HepG2 (cell line): ENCODE measurements around the gene SPRYD3. TPM values are rescaled to one million over a fixed set of nuclear protein-coding genes. Genes with fewer than 3 reads are reported as not detected.

Experiments used
- ETS1 ChIP-seq: sonication (generic); formaldehyde crosslinking; IDR thresholded peaks from 2 replicates; pipeline ENCODE4 v1.4.0; 2020; ENCODE audit warnings: missing genetic modification reagents
- FOXP4 ChIP-seq: sonication (generic); formaldehyde crosslinking; IDR thresholded peaks from 2 replicates; pipeline ENCODE4 v1.4.0; 2020; ENCODE audit warnings: missing genetic modification reagents
- MBNL3 ChIP-seq: fragments of 250-450 bp; sonication (Bioruptor Pico); conservative IDR thresholded peaks from 2 replicates; pipeline ENCODE4 v1.8.0; 2022; ENCODE audit warnings: mild to moderate bottlenecking, inconsistent platforms
- MYPOP ChIP-seq: sonication (generic); formaldehyde crosslinking; IDR thresholded peaks from 2 replicates; pipeline ENCODE4 v1.8.1; 2023; ENCODE audit warnings: mild to moderate bottlenecking, moderate library complexity, missing genetic modification reagents
- NFIB ChIP-seq: sonication (generic); formaldehyde crosslinking; IDR thresholded peaks from 2 replicates; pipeline ENCODE4 v1.9.0; 2021; ENCODE audit warnings: missing genetic modification reagents, mild to moderate bottlenecking, borderline replicate concordance
- PAX8 ChIP-seq: sonication (generic); formaldehyde crosslinking; IDR thresholded peaks from 2 replicates; pipeline ENCODE4 v1.8.0; 2022; ENCODE audit warnings: mild to moderate bottlenecking, missing genetic modification reagents, borderline replicate concordance
- ZFP41 ChIP-seq: sonication (generic); formaldehyde crosslinking; IDR thresholded peaks from 2 replicates; pipeline ENCODE4 v1.4.0; 2020; ENCODE audit warnings: mild to moderate bottlenecking, missing genetic modification reagents, borderline replicate concordance
- polyA plus RNA-seq, 8 experiments: library from polyadenylated mRNA; depleted of rRNA in 3 of 8; stranded (reverse) in 7 of 8; unstranded in 1 of 8; fragments of >200 nt; fragmentation: Illumina TruSeq in 4 of 8; extraction: Trizol in 4 of 8; gene quantifications; 2 replicates each; pipeline versions ENCODE4 v1.2.1 to v1.2.3, GENCODE V29; 2011 to 2016; ENCODE audit warnings: low read depth in 4 of 8, missing spikeins in 1 of 8, mixed read lengths in 1 of 8; ENCODE audit not compliant: insufficient read depth in 1 of 8
- total RNA-seq, 5 experiments: library from RNA; depleted of rRNA; stranded (reverse); fragments of >200 nt; fragmentation: Illumina TruSeq; extraction: Trizol; gene quantifications; 2 replicates each; pipeline ENCODE4 v1.2.3, GENCODE V29; 2016; ENCODE audit warnings: low read depth in 1 of 5

The SPRYD3 gene
- total and polyA plus RNA-seq, 2 of the 13 experiments (the other 11 are each of a cell fraction or from before 2014, with no cell fraction given), result 9.0 to 9.2 TPM

GRCh38 chr12:53053218-53054111, 25.7 kb downstream of the SPRYD3 start (continued):
- no peak for TF ChIP-seq MYPOP
- TF ChIP-seq FOXP4 (CRISPR knock-in tag), result no peak
- TF ChIP-seq MBNL3 (CRISPR knock-in tag), result no peak
- TF ChIP-seq NFIB (CRISPR knock-in tag), result no peak
- no peak for TF ChIP-seq ETS1
- no peak for TF ChIP-seq PAX8
- TF ChIP-seq ZFP41 (CRISPR knock-in tag), result peak; percentile 46; the same call in 1 of the 2 replicates
